ENCODE data around the gene TRHDE. TPM values are rescaled to one million over a fixed set of nuclear protein-coding genes. Genes with fewer than 3 reads are reported as not detected.
"Not testable (repeated sequence)": the region's sequence is repeated elsewhere in the genome, so short reads cannot be mapped to it uniquely, and the experiment has no call there.

TRHDE gene
- total RNA-seq, 1 experiment from 2014 or later: 16.5 TPM

GRCh38 chr12:72699362-72699761 lies 427.2 kb downstream of the TRHDE start:
- ChIA-PET POLR2A (ENCODE audit: unreplicated experiment) (no interaction called here), CTCF (no interaction called here)
- TF ChIP-seq CTCF (conservative IDR thresholded peaks at IDR 0.05; ENCODE audit: low read depth, low read length): peak; percentile 32; the same call in 1 of the 2 replicates
- TF ChIP-seq EZH2phosphoT487 (IDR thresholded peaks at IDR 0.05; ENCODE audit: borderline replicate concordance, low read length): no peak
- TF ChIP-seq EZH2 (IDR thresholded peaks at IDR 0.05; ENCODE audit: low read length, unreplicated experiment): no peak
- intact Hi-C loops (cut with micrococcal nuclease): no loop called here
- H3K9me2 ChIP-seq (replicated peaks; ENCODE audit: low read length): no peaks in the 10 kb centered on the region
- no peaks in the 10 kb centered on the region for H3K79me2 ChIP-seq (ENCODE audit: low read length)
- H3K4me1 ChIP-seq (ENCODE audit: insufficient read depth, low read length): no peaks in the 10 kb centered on the region
- H3K9ac ChIP-seq (ENCODE audit: low read length): no peak overlapping the region
- H2AFZ ChIP-seq (ENCODE audit: low read length): no peak overlapping the region
- no peak overlapping the region for H3K27ac ChIP-seq (ENCODE audit: low read length)
- H3F3A ChIP-seq (ENCODE audit: low read length, unreplicated experiment): no peaks in the 10 kb centered on the region
- no peaks in the 10 kb centered on the region for H4K20me1 ChIP-seq (ENCODE audit: low read length)
- no peak overlapping the region for H3K4me2 ChIP-seq (ENCODE audit: low read length)
- no peak overlapping the region for H3K4me3 ChIP-seq (ENCODE audit: low read length)
- no peak for ATAC-seq
- no peaks in the 10 kb centered on the region for H3K36me3 ChIP-seq (ENCODE audit: low read depth, low read length)
- H3K9me3 ChIP-seq (ENCODE audit: low read length): no peaks in the 10 kb centered on the region
- no peaks in the 10 kb centered on the region for H3K27me3 ChIP-seq (ENCODE audit: low read length)
- no peak for DNase-seq
- BruUV-seq (replicated peaks): no TSS peak

- H3K4me2 ChIP-seq (ENCODE audit: low read length); H2AFZ ChIP-seq (ENCODE audit: low read length); H3F3A ChIP-seq (ENCODE audit: low read length, unreplicated experiment); H3K4me3 ChIP-seq (ENCODE audit: low read length); DNase-seq; H3K27ac ChIP-seq (ENCODE audit: low read length); POLR2A ChIA-PET (ENCODE audit: unreplicated experiment); CTCF ChIA-PET; ATAC-seq; H3K79me2 ChIP-seq (ENCODE audit: low read length); H3K9me2 ChIP-seq (replicated peaks; ENCODE audit: low read length); H3K4me1 ChIP-seq (ENCODE audit: insufficient read depth, low read length); BruUV-seq (replicated peaks); H3K9ac ChIP-seq (ENCODE audit: low read length); H3K9me3 ChIP-seq (ENCODE audit: low read length); H3K36me3 ChIP-seq (ENCODE audit: low read depth, low read length); H4K20me1 ChIP-seq (ENCODE audit: low read length); H3K27me3 ChIP-seq (ENCODE audit: low read length); intact Hi-C loops (cut with micrococcal nuclease): not testable (repeated sequence)
Measured at GRCh38 chr12:72712025-72712424, 439.9 kb downstream of the TRHDE start.

- H3K4me3 ChIP-seq (ENCODE audit: low read length): no peak overlapping the region
- no peak for TF ChIP-seq EZH2phosphoT487 (IDR thresholded peaks at IDR 0.05; ENCODE audit: borderline replicate concordance, low read length)
- no peak for TF ChIP-seq CTCF (conservative IDR thresholded peaks at IDR 0.05; ENCODE audit: low read depth, low read length)
- TF ChIP-seq EZH2 (IDR thresholded peaks at IDR 0.05; ENCODE audit: low read length, unreplicated experiment): no peak
- no peak overlapping the region for H3K4me2 ChIP-seq (ENCODE audit: low read length)
- H3K27ac ChIP-seq (ENCODE audit: low read length): no peak overlapping the region
- no peaks in the 10 kb centered on the region for H3K27me3 ChIP-seq (ENCODE audit: low read length)
- no peaks in the 10 kb centered on the region for H4K20me1 ChIP-seq (ENCODE audit: low read length)
- no peak for DNase-seq
- H3F3A ChIP-seq (ENCODE audit: low read length, unreplicated experiment): no peaks in the 10 kb centered on the region
- CTCF ChIA-PET: no interaction called here
- ATAC-seq: no peak
- intact Hi-C loops (cut with micrococcal nuclease): no loop called here
- POLR2A ChIA-PET (ENCODE audit: unreplicated experiment): no interaction called here
- no peaks in the 10 kb centered on the region for H3K36me3 ChIP-seq (ENCODE audit: low read depth, low read length)
- H3K9me3 ChIP-seq (ENCODE audit: low read length): no peaks in the 10 kb centered on the region
- H3K9ac ChIP-seq (ENCODE audit: low read length): no peak overlapping the region
- BruUV-seq (replicated peaks): no TSS peak
- H3K79me2 ChIP-seq (ENCODE audit: low read length): no peaks in the 10 kb centered on the region
- H2AFZ ChIP-seq (ENCODE audit: low read length): no peak overlapping the region
- no peaks in the 10 kb centered on the region for H3K4me1 ChIP-seq (ENCODE audit: insufficient read depth, low read length)
- no peaks in the 10 kb centered on the region for H3K9me2 ChIP-seq (replicated peaks; ENCODE audit: low read length)
Measured at GRCh38 chr12:72716221-72716620, 444.1 kb downstream of the TRHDE start.
